Uterus (tissue), 2 donors: ENCODE results near the gene CAMTA1.

ENCODE experiments used
- POLR2A ChIP-seq, 2 donors: fragments of 450-650 bp; IDR thresholded peaks; one replicate each; pipeline ENCODE4 v1.6.1; 2016; ENCODE audit warnings: antibody characterized with exemption in 2 of 2, mild to moderate bottlenecking in 1 of 2, moderate library complexity in 1 of 2
- TF ChIP-seq, protein P1 (sequence below), 4 experiments: fragments of 200-600 bp in 2 of 4; fragments of 450-650 bp in 2 of 4; sonication (generic) in 2 of 4; IDR thresholded peaks; one replicate each; pipeline ENCODE4 v1.5.1; 2016 to 2019; ENCODE audit warnings: antibody characterized with exemption in 4 of 4, mild to moderate bottlenecking in 2 of 4, moderate library complexity in 1 of 4

DNA sequence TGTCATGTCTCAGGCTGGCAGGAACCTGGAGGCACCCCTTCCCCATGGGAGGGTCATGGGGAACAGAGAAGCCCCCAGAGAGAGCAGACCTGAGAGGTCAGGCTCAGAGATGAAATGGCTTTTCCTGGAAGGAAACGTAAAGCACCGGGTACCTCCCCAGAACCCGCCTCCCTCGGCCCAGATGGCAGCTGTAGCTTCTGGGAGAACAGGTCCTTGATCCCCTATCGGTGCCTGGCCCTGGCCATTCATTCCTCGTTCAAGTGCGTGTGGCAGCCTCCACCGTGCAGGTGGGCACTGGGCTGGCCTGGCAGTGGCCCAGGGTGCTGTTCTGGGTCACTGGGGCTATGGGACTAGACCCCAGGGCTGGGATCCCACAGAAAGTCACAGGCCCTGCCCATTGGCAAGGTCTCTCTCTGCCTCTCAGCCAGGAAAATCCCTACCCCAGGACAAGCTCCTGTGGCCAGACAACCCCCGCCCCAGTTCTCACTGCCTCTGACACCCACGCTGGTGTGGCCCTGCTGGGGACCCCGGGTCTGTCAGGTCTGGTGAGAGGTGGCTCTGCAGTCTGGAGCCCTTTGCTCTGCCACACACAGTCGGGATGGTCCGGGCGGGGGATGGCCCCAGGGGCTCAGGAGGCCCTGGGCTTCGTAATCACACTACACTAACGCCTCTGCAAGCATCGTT, 802.7 kb downstream of the CAMTA1 start:
- no peak for TF ChIP-seq POLR2A (IDR thresholded peaks at IDR 0.05)
- TF ChIP-seq, protein P1, sequence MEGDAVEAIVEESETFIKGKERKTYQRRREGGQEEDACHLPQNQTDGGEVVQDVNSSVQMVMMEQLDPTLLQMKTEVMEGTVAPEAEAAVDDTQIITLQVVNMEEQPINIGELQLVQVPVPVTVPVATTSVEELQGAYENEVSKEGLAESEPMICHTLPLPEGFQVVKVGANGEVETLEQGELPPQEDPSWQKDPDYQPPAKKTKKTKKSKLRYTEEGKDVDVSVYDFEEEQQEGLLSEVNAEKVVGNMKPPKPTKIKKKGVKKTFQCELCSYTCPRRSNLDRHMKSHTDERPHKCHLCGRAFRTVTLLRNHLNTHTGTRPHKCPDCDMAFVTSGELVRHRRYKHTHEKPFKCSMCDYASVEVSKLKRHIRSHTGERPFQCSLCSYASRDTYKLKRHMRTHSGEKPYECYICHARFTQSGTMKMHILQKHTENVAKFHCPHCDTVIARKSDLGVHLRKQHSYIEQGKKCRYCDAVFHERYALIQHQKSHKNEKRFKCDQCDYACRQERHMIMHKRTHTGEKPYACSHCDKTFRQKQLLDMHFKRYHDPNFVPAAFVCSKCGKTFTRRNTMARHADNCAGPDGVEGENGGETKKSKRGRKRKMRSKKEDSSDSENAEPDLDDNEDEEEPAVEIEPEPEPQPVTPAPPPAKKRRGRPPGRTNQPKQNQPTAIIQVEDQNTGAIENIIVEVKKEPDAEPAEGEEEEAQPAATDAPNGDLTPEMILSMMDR (IDR thresholded peaks at IDR 0.05) = no peak
